NT2/D1 (cell line): Measurements from ENCODE around the gene CYB5R2.

Experiments used
- SUZ12 ChIP-seq: IDR thresholded peaks from 2 replicates; pipeline ENCODE4 v1.6.1; 2011; ENCODE audit not compliant: insufficient read length, insufficient read depth; ENCODE audit errors: extremely low read depth
- ZNF274 ChIP-seq: IDR thresholded peaks from 2 replicates; pipeline ENCODE4 v1.6.1; 2011; ENCODE audit warnings: mild to moderate bottlenecking, low read depth, low read length

DNA sequence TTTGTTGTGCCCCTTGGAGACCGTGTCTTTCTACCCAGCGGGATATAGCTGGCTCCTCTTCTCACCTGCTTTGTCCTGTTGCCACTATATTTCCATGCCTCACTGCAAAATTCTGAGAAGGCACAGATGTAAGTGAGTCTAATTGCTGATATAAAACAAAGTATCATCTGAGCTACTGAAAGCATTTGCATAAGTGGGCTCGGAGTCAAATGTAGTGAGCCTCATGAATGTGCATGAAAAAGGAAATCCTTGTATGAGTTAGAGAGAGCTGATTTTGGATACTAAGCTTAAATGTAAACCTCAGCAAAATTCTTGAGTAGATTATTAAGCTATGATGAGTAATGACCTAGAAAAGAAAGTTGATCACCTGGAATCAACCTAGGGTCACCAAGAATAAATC lies 19.1 kb upstream of the CYB5R2 start:
- no peak for TF ChIP-seq ZNF274
- TF ChIP-seq SUZ12 = no peak
